B cell (primary cell): ENCODE measurements around the gene FBXO44. TPM values are rescaled to one million over a fixed set of nuclear protein-coding genes. Genes with fewer than 3 reads are reported as not detected.

Source experiments
- ATAC-seq: fragments of 200-7000 bp; cut with Tn5 transposase; one replicate; pipeline ENCODE4 v1.10.0; 2021; ENCODE audit warnings: low read depth, mild to moderate bottlenecking, moderate number of reproducible peaks, moderate library complexity
- CTCF ChIA-PET: fragments of 350-600 bp; sonication (Branson Sonifier 250); formaldehyde crosslinking; loops from one replicate; lab custom pipeline; 2021; ENCODE audit warnings: antibody characterized with exemption, inconsistent platforms; lab: Charles Lee
- POLR2A ChIA-PET: fragments of 350-600 bp; sonication (Branson Sonifier 250); formaldehyde crosslinking; loops from one replicate; lab custom pipeline; 2021; ENCODE audit warnings: antibody characterized with exemption; lab: Charles Lee
- DNase-seq: peaks from one replicate; pipeline ENCODE4 v3.0.0; 2013
- H2AFZ ChIP-seq: 2 replicates; pipeline ENCODE4 v1.6.1; 2012; ENCODE audit warnings: mild to moderate bottlenecking, low read depth, low read length; ENCODE audit not compliant: insufficient read depth, poor library complexity, severe bottlenecking
- H3K27ac ChIP-seq, 2 donors: 1 replicate in 1 of 2; 2 replicates in 1 of 2; pipeline ENCODE4 v1.5.1; 2012 to 2013; ENCODE audit warnings: low read length in 2 of 2, mild to moderate bottlenecking in 2 of 2, moderate library complexity in 1 of 2
- H3K27me3 ChIP-seq, 4 experiments: fragments of 200-600 bp in 1 of 4; sonication (generic) in 1 of 4; replicated peaks in 1 of 4; 1 replicate in 2 of 4; 2 replicates in 2 of 4; pipeline versions ENCODE4 v1.6.1 to v1.7.0; 2013 to 2016; ENCODE audit warnings: low read length in 3 of 4, mild to moderate bottlenecking in 2 of 4, mixed read lengths in 1 of 4, moderate library complexity in 1 of 4; ENCODE audit not compliant: insufficient read depth in 4 of 4, control insufficient read depth in 3 of 4; ENCODE audit errors: control extremely low read depth in 1 of 4
- H3K36me3 ChIP-seq, 2 experiments: replicated peaks in 1 of 2; 1 replicate in 1 of 2; 2 replicates in 1 of 2; pipeline versions ENCODE4 v1.6.1 to v1.7.1; 2013; ENCODE audit warnings: low read length in 1 of 2; ENCODE audit not compliant: insufficient read depth in 2 of 2, control insufficient read depth in 1 of 2; ENCODE audit errors: control extremely low read depth in 1 of 2, extremely low read depth in 1 of 2
- H3K4me1 ChIP-seq, 2 donors: fragments of 200-600 bp in 1 of 2; sonication (generic) in 1 of 2; 1 replicate in 1 of 2; 2 replicates in 1 of 2; pipeline versions ENCODE4 v1.5.1 to v1.6.1; 2013 to 2017; ENCODE audit warnings: low read length in 2 of 2; ENCODE audit not compliant: control insufficient read depth in 2 of 2, insufficient read depth in 2 of 2
- H3K4me2 ChIP-seq: replicated peaks from 2 replicates; pipeline ENCODE3; 2012; ENCODE audit warnings: mild to moderate bottlenecking, low read depth, low read length; ENCODE audit not compliant: poor library complexity, severe bottlenecking
- H3K4me3 ChIP-seq, 5 experiments: fragments of 200-600 bp in 1 of 5; sonication (generic) in 1 of 5; 1 replicate in 3 of 5; 2 replicates in 2 of 5; pipeline versions ENCODE4 v1.5.1 to v1.7.0; 2011 to 2016; ENCODE audit warnings: low read length in 4 of 5, mild to moderate bottlenecking in 4 of 5, low read depth in 2 of 5, control low read depth in 1 of 5, moderate library complexity in 1 of 5; ENCODE audit not compliant: insufficient read depth in 1 of 5; ENCODE audit errors: control extremely low read depth in 1 of 5, extremely low read depth in 1 of 5
- H3K79me2 ChIP-seq: fragments of 200-600 bp; sonication (generic); one replicate; pipeline ENCODE4 v1.6.0; 2016; ENCODE audit warnings: low read length; ENCODE audit not compliant: control insufficient read depth, insufficient read depth
- H3K9ac ChIP-seq: fragments of 200-600 bp; sonication (generic); 2 replicates; pipeline ENCODE4 v1.6.1; 2017; ENCODE audit warnings: mild to moderate bottlenecking, low read length, moderate library complexity
- H3K9me3 ChIP-seq, 3 donors: one replicate each; pipeline versions ENCODE4 v1.6.1 to v1.7.1; 2013; ENCODE audit warnings: low read length in 2 of 3; ENCODE audit not compliant: control insufficient read depth in 2 of 3, insufficient read depth in 1 of 3; ENCODE audit errors: control extremely low read depth in 1 of 3
- H4K20me1 ChIP-seq: 2 replicates; pipeline ENCODE4 v1.6.0; 2012; ENCODE audit warnings: mild to moderate bottlenecking, low read length; ENCODE audit not compliant: insufficient read depth, control insufficient read depth, poor library complexity, severe bottlenecking
- H3K27ac Mint-ChIP-seq: one replicate; pipeline ENCODE4 v1.8.0; 2021; ENCODE audit warnings: mixed read lengths
- H3K27me3 Mint-ChIP-seq: one replicate; pipeline ENCODE4 v1.8.0; 2021; ENCODE audit warnings: mixed read lengths
- H3K4me1 Mint-ChIP-seq: one replicate; pipeline ENCODE4 v1.8.0; 2021; ENCODE audit warnings: mixed read lengths
- H3K4me3 Mint-ChIP-seq: one replicate; pipeline ENCODE4 v1.8.0; 2021; ENCODE audit warnings: mixed read lengths
- H3K9me3 Mint-ChIP-seq: one replicate; pipeline ENCODE4 v1.8.0; 2022; ENCODE audit warnings: mixed read lengths; ENCODE audit not compliant: insufficient read depth
- EZH2 ChIP-seq: IDR thresholded peaks from 2 replicates; pipeline ENCODE4 v1.6.1; 2012; ENCODE audit warnings: borderline replicate concordance, low read depth, mild to moderate bottlenecking, moderate library complexity, low read length; ENCODE audit not compliant: insufficient read depth, poor library complexity, severe bottlenecking
- WGBS: methylation state at CpG from one replicate; pipeline ENCODE4 v1.1.5; 2013; ENCODE audit warnings: missing lambda C conversion rate; ENCODE audit not compliant: insufficient coverage; 5-methylcytosine and 5-hydroxymethylcytosine counted together
- intact Hi-C: fragments of 100-400 bp; cut with micrococcal nuclease; formaldehyde crosslinking; loops from one replicate; pipeline ENCODE4 v1.10.0; 2022
- polyA plus RNA-seq: library from polyadenylated mRNA; depleted of rRNA; stranded (reverse); fragments of >200 nt; gene quantifications from 2 replicates; pipeline ENCODE4 v1.2.3, GENCODE V29; 2012
- total RNA-seq, 2 donors: library from RNA; stranded (reverse); fragments of 120-200 nt in 1 of 2; gene quantifications; 1 replicate in 1 of 2; 2 replicates in 1 of 2; pipeline versions ENCODE4 v1.2.3 to v1.2.4, GENCODE V29; 2013 to 2022
- TF ChIP-seq, protein P1 (sequence below): fragments of 200-600 bp; IDR thresholded peaks from one replicate; pipeline ENCODE4 v1.8.0; 2022; ENCODE audit warnings: antibody characterized with exemption, mild to moderate bottlenecking

Gene FBXO44
- total and polyA plus RNA-seq, 2 donors (not counting 1 experiment from before 2014, with no cell fraction given), result 61.5 to 101 TPM

- H2AFZ ChIP-seq, result peak overlapping the region; percentile 65
- peak overlapping the region; percentile 70 for H3K9ac ChIP-seq
- ChIA-PET CTCF (interaction anchor here (0.7 to 18.9 kb wide), 5 partner anchors 8 to 278 kb away, joined by 4 to 231 read pairs (median 13); partner anchors contain the start of gene FBXO6), POLR2A (interaction anchor here (0.6 to 1.4 kb wide), 4 partner anchors 9 to 728 kb away, joined by 3 to 8 read pairs (median 6); partner anchors contain the start of gene FBXO6)
- no peaks in the 10 kb centered on the region for H3K27me3 ChIP-seq
- Mint-ChIP-seq H3K4me3 (peak overlapping the region; percentile 84), H3K4me1 (peaks cover 21% of the 10 kb centered on the region), H3K27ac (no peak overlapping the region), H3K27me3 (no peaks in the 10 kb centered on the region), H3K9me3 (no peaks in the 10 kb centered on the region)
- WGBS, result 8% methylated on average over 29 of the region's 45 CpGs
- H3K27ac ChIP-seq, result peak overlapping the region in 1 of 2 donors; percentile 25
- no peak for TF ChIP-seq EZH2
- TF ChIP-seq, protein P1, sequence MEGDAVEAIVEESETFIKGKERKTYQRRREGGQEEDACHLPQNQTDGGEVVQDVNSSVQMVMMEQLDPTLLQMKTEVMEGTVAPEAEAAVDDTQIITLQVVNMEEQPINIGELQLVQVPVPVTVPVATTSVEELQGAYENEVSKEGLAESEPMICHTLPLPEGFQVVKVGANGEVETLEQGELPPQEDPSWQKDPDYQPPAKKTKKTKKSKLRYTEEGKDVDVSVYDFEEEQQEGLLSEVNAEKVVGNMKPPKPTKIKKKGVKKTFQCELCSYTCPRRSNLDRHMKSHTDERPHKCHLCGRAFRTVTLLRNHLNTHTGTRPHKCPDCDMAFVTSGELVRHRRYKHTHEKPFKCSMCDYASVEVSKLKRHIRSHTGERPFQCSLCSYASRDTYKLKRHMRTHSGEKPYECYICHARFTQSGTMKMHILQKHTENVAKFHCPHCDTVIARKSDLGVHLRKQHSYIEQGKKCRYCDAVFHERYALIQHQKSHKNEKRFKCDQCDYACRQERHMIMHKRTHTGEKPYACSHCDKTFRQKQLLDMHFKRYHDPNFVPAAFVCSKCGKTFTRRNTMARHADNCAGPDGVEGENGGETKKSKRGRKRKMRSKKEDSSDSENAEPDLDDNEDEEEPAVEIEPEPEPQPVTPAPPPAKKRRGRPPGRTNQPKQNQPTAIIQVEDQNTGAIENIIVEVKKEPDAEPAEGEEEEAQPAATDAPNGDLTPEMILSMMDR, result no peak
- H3K4me2 ChIP-seq, result peak overlapping the region; percentile 95
- H3K79me2 ChIP-seq, result no peaks in the 10 kb centered on the region
- H3K36me3 ChIP-seq, result peaks cover 0 to 12% of the 10 kb centered on the region in 2 experiments
- peaks cover 14 to 27% of the 10 kb centered on the region in 2 donors for H3K4me1 ChIP-seq
- DNase-seq (no peak), ATAC-seq (peak; percentile 12)
- H4K20me1 ChIP-seq, result peaks cover 11% of the 10 kb centered on the region
- H3K9me3 ChIP-seq, result no peaks in the 10 kb centered on the region
- intact Hi-C loops, result loop anchor here (1.0 to 5.0 kb wide), 7 partner anchors 9 to 393 kb away; partner anchors contain the start of genes FBXO6, MAD2L2, MTHFR and MTOR
- H3K4me3 ChIP-seq, result peak overlapping the region in 4 of 5 experiments; percentile 48 to 82 (median 74)
Observed at GRCh38 chr1:11654939-11655808, 497 bp downstream of the FBXO44 start.
